HG02870 (cell line): ENCODE results near the gene HYAL2.
"Not testable (repeated sequence)": the region's sequence is repeated elsewhere in the genome, so short reads cannot be mapped to it uniquely, and the experiment has no call there.

Experiments
- ATAC-seq: cut with Tn5 transposase; IDR thresholded peaks from one replicate; pipeline ENCODE4 v1.9.1; 2021; ENCODE audit warnings: mild to moderate bottlenecking, moderate library complexity; ENCODE audit not compliant: unreplicated experiment

Gene HYAL2

DNA sequence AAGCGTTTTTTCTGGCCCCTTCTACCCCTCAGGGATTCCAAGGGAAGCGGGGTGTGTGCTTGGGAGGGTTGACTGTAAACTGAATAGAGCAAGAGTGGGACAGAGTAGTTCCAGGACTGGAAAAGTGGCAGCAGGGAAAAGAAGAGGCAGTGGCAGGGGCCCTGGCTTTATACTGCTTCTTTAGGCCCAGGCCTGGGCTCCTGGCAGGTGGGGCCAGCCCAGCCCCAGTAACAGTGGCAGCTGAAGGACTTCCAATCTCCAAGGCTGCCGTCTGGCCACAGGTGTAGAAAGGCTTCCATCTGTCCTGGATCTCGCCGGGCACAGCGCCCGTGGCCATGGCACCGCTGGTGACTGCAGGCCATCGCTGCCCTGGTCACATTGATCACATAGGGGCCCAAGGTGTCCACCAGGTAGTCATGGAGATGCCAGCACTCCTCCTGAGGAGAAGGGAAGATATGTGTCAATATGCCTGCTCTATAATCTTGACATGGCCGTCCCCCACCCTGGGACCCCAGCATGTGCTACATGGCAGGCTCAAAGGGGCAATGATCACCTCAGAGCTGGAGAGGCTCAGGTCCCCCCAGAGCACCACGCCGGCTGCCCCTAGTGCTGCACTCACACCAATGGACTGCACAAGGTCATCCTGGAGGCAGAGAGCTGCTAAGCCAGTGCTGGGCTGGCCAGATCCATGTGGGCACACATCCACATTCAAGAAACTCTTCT, 29.3 kb downstream of the HYAL2 start:
- ATAC-seq, result no peak

DNA sequence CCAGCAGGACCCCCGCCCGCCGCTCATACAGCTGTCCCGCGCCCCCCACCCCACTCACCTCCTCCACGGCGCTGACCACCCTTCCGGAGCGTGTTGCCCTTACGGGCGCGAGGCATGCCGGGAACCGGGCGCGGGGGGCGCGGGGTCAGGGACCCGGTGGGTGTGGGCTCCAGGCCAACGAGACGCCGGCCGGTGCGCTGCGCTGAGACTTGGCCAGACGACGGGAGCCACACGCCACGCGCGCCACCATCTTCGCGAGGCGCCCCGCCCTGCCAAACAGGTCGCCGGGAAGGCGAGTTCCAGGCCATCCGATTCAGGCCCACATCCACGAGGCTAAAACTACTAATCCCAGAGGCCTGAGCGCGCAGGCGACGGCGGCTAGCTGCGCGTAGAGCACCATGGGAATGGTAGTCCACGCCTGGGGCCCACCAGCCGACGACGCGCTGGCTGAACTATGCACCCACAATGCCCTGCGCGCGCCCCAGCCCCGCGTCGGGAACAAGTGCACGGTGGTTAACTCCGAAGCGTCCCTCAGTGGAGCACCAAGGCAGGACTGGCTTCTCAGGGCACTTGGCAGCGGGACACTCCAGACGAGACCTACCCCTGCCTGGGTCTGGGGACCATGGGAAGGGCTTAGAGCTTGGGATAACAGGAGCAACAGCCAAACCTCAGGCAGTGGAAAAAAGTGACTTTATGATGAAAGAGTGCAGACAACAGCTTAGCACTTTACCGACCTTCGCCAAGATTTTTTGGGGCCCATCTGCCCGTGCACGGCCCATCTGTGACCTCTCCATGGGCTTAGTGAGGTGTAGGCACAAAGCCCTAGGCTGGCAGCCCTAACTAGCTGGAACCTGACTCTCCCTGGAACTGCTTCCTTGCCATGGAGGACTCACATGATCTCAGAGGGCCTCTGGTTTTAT, 30.1 kb downstream of the HYAL2 start, which contains the start of gene IFRD2:
Gene IFRD2, minus strand, starts transcription at position 271 of the 920 bp plus-strand sequence. Its CDS starts 155 bp downstream, at position 116.
- ATAC-seq, result peak; percentile 95

DNA sequence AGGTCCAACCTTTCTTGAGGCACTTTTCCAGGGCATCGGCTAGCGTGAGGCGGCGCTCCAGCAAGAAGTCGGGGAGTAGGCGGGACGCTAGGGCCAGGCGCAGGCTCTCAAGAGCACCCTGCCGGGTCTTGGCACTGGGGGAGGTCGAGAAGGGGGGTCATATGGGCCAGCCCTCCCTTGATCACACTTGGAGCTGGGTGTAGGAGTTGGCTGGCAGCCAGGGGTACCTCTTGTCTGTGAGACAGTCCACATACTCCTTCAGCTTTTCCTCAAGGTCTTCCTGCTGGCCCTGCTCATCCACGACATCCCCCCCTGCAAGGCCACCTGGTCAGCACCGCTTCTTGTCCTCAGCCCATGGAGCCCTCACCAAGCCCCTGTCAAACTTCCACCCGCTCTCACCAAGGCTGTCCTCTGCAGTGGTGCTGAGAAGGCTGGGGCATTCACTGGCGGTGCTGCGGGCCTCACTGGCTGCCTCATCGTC, 32.3 kb downstream of the HYAL2 start:
- no peak for ATAC-seq

DNA sequence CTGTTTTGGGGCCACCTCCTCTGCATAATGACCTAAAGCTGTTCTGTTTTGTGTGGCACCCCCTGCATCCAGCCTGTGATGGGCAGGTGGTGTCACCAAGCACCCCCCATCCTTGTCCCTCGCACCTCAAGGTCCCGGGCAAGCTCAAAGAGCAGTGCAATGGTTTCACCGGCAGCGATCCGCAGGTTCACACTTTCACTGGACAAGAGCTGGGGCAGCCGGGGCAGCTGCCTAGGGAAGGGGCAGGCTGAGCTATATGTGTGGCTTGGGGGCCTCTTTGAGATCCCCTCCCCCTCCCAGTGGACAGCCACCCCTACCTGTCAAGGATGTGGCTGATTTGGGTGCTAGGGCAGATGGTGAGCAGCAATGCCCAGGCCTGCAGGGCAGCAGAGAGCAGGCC, 33.4 kb downstream of the HYAL2 start:
- ATAC-seq, result no peak

DNA sequence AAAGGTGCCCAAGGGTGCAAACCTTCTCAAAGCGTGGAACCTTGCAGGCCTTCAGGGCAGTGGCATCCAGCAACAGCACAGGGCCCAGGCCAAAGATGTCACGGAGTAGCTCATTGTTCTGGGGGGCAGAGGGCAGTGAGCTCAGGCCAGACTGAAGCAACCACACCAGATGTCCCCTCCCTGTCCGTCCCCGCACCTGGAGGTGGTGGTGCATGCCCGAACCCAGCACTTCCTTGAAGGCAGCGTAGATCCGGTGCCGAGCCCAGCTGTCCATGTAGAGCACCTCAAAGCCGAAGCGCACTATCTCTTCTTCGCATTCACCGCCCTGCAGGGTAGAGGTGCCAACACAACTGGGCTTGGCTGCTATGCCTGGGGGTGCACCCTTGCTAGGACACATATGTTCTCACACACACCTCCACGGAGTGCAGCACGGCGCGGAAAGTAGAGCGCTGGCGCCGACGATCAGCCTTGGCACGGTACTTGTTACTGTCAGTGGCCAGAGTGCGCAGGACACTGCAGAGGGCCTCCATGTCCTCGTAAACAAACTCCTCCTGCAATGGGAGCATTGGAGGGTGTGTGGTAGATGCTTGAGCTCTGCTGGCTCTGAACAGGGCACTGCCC, 34.0 kb downstream of the HYAL2 start:
- no peak for ATAC-seq

DNA sequence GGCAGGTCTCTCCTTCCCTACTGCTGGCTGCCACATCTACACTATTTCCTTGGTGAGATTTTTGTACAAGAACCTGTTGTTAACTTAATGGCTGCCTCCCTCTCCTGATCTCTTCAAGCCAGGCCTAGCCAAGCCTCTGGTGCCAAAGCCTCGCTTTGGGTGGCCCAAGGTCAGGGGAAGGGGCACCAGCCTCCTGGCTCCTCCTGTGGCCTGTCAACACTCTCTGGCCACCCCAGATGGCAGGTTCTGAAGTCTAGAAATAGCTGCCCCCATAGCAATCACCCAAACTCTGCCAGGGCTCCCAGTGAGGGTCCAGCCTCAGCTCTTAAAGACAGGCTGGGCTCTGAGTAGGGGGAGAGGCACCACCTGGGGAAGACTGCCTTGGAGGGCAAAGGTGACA, 35.3 kb downstream of the HYAL2 start:
- no peak for ATAC-seq

DNA sequence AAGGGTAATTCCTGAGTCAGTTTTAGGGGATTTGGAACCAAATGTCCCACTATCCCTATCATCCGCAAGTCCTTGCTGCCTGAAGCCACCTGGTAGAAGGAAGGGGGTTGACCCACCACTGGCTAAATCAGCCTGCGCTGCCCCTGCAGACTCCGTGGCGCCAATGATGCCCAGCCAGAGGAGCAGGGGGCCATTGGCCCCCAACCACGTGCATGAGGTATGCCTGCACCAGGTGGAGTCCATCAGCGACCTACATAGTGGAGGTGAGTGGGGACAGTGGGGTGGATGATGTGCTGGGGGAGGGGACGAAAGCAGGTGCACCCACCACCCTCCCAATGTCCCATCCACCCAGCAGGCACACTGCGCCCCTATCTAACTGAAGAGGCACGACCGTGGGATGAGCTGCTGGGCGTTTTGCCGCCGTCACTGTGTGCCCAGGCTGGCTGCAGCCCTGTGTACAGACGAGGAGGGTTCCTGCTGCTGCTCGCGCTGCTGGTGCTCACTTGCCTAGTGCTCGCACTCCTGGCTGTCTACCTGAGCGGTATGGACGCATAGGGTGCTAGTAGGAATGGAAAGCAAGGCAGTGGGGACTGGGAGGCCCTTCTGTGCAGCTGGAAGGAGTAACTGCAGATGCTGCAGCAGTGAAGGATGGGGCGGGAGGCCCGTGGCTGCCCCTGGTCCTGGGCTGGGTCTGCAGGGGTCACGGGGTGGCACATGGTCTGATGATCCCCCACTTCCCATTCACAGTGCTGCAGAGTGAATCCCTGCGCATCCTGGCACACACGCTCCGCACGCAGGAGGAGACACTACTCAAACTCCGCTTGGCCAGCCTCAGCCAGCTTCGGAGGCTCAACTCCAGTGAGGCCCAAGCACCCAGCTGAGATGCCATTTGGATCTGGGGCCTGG, 36.0 kb downstream of the HYAL2 start:
- no peak for ATAC-seq

DNA sequence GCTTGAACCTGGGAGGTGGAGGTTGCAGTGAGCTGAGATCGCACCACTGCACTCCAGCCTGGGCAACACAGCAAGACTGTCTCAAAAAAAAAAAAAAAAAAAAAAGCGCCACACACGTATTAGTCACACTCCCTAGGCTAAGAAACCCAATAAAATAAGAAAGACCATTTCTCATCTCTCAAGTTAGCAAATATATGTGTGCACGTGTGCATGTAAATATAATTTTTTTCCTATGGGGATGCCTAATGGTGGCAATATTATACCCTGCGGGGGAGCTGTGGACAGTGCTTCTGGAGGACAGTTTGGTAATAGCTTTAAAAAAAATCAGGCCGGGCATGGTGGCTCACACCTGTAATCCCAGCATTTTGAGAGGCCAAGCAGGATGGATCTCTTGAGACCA, 38.4 kb downstream of the HYAL2 start:
- ATAC-seq, result not testable (repeated sequence)

DNA sequence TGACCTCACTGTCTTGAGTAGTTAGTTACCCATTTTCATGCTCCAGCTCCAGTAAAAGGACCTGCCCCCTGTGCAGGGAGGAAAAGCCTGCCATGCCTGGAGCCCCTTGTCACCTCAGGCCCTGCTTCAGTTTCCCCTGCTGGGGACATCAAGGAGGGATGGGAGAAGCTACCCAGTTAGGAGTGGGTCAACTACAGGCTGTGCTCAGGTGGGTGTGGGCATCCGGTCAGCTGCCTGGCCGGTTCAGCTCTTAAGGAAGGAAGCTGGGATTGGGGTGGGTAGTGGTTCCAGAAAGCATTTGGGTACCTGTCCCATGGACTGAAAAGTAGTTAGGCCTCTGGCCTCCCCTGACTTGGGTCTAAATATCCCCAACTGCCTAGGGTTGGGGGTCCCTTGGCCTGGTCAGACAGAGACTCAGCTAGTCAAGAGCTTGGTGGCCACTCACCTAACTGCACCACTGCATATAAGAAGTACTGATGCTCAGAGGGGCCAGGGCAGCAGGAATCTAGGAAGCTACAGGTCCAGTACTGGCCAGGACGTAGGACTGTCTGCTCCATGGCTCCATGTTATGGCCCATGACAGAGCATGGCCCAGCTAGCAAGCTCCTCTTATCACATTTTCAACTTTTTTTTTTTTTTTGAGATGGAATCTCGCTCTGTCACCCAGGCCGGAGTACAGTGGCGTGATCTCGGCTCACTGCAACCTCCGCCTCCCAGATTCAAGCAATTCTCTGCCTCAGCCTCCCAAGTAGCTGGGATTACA, 43.1 kb downstream of the HYAL2 start:
- ATAC-seq, result no peak

DNA sequence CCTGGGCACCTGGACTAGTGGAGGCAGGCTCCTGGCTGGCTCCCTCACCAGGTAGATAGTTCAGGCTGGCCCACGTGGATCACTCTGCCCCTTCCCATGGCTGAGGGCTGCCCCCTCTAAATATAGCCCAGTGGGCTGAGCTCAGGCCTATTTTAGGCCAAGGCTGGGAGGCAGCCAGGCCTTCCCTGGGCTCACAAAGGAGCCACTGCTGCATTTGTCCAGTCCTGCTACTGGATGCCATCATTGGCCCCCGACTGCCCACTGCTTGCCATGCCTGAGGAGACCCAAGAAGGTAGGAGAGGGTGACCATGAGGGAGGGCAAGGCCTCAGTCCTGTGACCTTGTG, 43.7 kb downstream of the HYAL2 start, which contains the start of gene LSMEM2:
Gene LSMEM2, plus strand, starts transcription at position 208 of the 345 bp plus-strand sequence. Its CDS starts 27 bp downstream, at position 235.
- no peak for ATAC-seq

DNA sequence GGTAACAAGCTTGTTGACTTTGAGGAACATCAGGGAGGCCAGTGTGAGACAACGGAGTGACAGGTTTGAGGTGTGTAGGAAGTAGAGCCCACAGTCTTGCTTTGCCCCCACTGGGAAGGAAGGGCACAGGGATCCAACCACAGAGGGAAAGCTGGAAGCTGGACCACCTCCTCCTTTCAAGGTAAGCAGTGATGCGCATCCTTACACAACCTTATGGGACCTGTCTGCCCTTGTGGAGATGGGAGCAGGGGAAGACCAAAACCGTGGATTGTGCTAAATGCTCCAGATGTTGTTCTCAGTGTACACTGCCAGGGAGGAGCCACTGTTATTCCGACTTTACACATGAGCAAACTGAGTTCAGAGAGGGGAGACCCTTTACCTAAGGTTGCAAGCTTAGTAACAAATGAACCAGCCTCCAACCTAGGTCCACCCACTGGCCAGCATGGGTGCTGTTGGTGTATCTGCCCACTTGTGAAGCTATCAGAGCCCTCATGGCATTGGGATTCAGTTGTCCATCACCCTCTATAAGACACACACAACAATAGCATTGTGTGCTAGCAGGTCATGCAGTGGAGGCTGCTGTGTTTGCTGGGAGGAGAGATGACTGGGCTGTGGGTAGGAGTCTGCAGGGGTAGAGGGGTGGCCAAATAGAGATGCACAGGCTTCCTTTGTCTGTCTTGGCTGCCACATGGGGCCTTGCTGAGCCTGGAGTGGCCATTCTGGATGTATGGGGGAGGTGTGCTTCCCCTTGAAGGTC, 44.2 kb downstream of the HYAL2 start:
- no peak for ATAC-seq

DNA sequence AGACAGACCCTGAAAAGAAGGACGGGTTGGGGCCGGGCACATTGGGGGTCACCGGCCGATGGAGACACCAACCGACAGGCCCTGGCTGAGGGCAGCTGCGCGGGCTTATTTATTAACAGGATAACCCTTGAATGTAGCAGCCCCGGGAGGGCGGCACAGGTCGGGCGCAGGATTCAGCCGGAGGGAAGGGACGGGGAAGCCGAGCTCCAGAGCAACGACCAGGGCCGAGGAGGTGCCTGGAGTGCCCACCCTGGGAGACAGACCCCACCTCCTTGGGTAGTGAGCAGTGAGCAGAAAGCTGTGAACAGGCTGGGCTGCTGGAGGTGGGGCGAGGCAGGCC, 45.8 kb downstream of the HYAL2 start:
- ATAC-seq, result no peak

DNA sequence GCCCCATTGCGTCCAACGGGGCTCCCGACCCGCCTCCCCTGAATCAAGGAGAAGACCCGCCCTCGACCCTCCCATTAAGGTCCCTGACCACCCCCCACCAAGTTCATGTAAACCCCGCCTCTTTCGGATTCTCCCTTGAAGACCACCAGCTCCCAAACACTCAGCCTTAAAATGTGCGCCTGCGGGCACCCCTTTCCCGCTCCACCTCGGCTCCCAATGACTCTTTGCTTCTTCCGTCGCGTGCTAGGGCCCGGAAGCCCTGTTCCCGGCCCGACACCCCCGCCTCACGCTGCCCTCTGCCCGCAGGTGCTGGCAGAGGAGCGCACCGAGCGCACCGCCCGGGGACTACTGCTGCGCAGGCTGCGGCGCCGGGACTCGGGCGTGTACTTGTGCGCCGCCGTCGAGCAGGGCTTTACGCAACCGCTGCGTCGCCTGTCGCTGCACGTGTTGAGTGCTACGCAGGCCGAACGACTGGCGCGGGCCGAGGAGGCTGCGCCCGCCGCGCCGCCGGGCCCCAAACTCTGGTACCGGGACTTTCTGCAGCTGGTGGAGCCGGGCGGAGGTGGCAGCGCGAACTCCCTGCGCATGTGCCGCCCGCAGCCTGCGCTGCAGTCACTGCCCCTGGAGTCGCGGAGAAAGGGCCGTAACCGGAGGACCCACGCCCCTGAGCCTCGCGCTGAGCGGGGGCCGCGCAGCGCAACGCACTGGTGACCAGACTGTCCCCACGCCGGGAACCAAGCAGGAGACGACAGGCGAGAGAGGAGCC, 46.4 kb downstream of the HYAL2 start:
- no peak for ATAC-seq

DNA sequence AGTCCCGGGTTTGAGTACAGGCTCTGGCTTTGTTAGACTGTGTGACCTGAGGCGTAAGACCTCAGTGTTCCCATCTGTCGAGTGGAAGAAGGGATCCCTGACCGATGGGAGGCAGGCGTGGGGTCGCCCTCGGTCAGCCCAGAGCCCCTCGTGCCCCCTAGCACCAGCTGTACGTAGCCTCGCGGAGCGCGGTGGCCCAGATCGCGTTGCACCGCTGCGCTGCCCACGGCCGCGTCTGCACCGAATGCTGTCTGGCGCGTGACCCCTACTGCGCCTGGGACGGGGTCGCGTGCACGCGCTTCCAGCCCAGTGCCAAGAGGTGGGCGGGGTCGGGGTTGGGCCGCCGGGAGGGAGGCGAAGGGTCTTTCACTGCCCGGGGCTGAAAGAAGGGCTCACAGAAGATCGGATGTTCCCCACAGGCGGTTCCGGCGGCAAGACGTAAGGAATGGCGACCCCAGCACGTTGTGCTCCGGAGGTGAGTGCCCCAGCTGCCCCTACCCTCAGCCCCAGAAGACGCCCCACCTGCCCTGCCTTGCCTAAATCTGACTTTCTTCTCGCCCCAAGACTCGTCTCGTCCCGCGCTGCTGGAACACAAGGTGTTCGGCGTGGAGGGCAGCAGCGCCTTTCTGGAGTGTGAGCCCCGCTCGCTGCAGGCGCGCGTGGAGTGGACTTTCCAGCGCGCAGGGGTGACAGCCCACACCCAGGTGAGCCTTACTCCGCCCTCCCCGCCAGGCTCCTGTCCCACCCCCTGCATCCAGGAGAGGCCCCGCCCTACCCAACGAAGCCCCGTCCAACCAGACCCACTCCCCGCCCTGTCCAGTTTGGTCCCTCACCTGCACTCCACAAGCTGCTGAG, 47.2 kb downstream of the HYAL2 start:
- no peak for ATAC-seq

DNA sequence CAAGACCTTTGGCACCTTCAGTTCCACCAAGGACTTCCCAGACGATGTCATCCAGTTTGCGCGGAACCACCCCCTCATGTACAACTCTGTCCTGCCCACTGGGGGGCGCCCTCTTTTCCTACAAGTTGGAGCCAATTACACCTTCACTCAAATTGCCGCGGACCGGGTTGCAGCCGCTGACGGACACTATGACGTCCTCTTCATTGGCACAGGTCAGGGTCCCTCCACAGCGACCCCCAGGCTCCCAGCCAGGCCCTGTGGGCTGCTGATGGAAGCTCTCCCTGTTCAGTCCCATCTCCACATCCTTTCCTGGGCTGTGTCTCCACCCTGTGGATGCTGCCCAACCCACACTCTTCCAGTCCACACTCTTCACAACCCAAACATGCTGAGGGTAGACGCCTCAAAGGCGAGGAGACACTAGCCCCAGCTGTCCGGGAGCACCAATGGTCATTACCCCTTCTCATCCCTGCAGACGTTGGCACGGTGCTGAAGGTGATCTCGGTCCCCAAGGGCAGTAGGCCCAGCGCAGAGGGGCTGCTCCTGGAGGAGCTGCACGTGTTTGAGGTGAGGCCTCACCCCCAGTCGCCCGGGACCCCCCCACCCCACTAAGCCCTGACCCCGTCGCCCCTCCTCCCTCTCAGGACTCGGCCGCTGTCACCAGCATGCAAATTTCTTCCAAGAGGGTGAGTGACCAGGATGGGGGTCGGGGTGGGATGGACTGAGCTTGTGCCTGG, 48.0 kb downstream of the HYAL2 start:
- no peak for ATAC-seq

DNA sequence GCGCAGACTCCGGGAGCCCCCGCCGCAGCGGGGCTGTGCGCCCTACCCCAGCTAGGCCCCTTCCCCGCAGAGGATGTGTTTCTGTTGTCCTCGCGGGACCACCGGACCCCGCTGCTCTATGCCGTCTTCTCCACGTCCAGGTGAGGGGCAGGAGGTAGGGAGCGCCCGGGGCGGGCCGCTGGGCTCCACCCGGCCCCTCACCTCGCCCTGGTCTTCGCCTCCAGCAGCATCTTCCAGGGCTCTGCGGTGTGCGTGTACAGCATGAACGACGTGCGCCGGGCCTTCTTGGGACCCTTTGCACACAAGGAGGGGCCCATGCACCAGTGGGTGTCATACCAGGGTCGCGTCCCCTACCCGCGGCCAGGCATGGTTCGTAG, 48.9 kb downstream of the HYAL2 start:
- no peak for ATAC-seq
